ENCODE results near the gene CATSPERB.

DNA sequence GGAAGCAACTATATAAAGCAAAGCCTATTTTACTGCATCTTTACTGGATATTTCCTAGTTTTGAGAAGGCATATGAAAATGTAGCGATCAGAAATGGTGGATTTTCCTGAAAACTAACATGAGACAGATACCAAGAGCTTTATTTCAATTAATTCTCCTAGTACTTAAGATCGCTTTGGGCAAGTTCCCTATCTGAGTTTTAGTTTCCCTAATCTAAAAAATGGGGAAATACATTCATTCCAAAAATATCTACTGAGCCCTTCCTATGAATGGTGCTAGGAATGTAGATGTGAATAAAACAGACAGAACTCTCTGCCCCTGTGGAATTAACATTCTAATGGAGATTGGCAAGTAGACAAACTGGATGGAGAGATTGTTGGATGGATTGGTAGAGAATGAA is 8.4 kb downstream of the CATSPERB start:
- TF ChIP-seq EZH2 (IDR thresholded peaks at IDR 0.05; ENCODE audit: borderline replicate concordance, low read depth, low read length, severe bottlenecking) (no peak), CTCF (IDR thresholded peaks at IDR 0.05; ENCODE audit: borderline replicate concordance, extremely low read depth, low read length, poor library complexity, severe bottlenecking) (no peak)
